K562 (cell line): ENCODE results near the gene IRF4. TPM values are rescaled to one million over a fixed set of nuclear protein-coding genes. Genes with fewer than 3 reads are reported as not detected.

Experiments used
- ATAC-seq: fragments of 200-7000 bp; cut with Tn5 transposase; 3 replicates; pipeline ENCODE4 v1.9.1; 2020; ENCODE audit warnings: moderate library complexity
- BruUV-seq: library from RNA; stranded (reverse); fragments of 400-500 nt; replicated peaks from 2 replicates; lab custom pipeline; 2021; lab: Mats Ljungman, UMichigan
- CTCF ChIA-PET: fragments of 300-600 bp; formaldehyde crosslinking; extraction: SDS; loops from one replicate; lab custom pipeline; 2021; ENCODE audit warnings: low intra/inter-chr PET ratio; lab: Yijun Ruan, JAX
- POLR2A ChIA-PET: fragments of 300-600, 350-650 bp; sonication (Branson Sonifier 250); formaldehyde crosslinking; extraction: SDS; loops from one replicate; lab custom pipeline; 2021; ENCODE audit warnings: antibody characterized with exemption, inconsistent platforms; lab: Yijun Ruan, JAX
- DNase-seq, 4 experiments: peaks; one replicate each; pipeline versions ENCODE4 v3.0.0 to v3.0.0-alpha.2; 2011 to 2018; ENCODE audit warnings: low spot score in 3 of 4, mixed read lengths in 3 of 4; ENCODE audit errors: extremely low read depth in 1 of 4
- FAIRE-seq: peaks from 2 replicates; lab custom pipeline; 2011; peaks lifted over from hg19 to GRCh38; lab: Jason Lieb, UNC
- H2AFZ ChIP-seq: 2 replicates; pipeline ENCODE4 v1.6.0; 2011; ENCODE audit warnings: low read depth, low read length, control low read depth, inconsistent platforms
- H3K27ac ChIP-seq: fragments of 200-600 bp; 3 replicates; pipeline ENCODE4 v1.8.0; 2011; ENCODE audit warnings: low read depth, mild to moderate bottlenecking, control low read depth, inconsistent platforms, low read length, moderate library complexity, mixed read lengths; ENCODE audit errors: extremely low read depth
- H3K27me3 ChIP-seq, 2 experiments: fragments of 300-600 bp in 1 of 2; 2 replicates in 1 of 2; 3 replicates in 1 of 2; pipeline versions ENCODE4 v1.6.0 to v1.8.0; 2011; ENCODE audit warnings: inconsistent platforms in 2 of 2, low read length in 2 of 2, mild to moderate bottlenecking in 1 of 2, mixed read lengths in 1 of 2, moderate library complexity in 1 of 2; ENCODE audit not compliant: control insufficient read depth in 2 of 2, insufficient read depth in 2 of 2
- H3K36me3 ChIP-seq: fragments of 300-600 bp; 3 replicates; pipeline ENCODE4 v1.8.0; 2011; ENCODE audit warnings: mild to moderate bottlenecking, low read length, inconsistent platforms; ENCODE audit not compliant: control insufficient read depth, insufficient read depth
- H3K4me1 ChIP-seq, 2 experiments: fragments of 200-600 bp in 1 of 2; replicated peaks in 1 of 2; 2 replicates in 1 of 2; 3 replicates in 1 of 2; pipeline versions ENCODE4 v1.5.1 to v1.8.0; 2011; ENCODE audit warnings: inconsistent platforms in 2 of 2, low read length in 2 of 2, mild to moderate bottlenecking in 1 of 2, mixed read lengths in 1 of 2, moderate library complexity in 1 of 2; ENCODE audit not compliant: control insufficient read depth in 2 of 2, insufficient read depth in 2 of 2
- H3K4me2 ChIP-seq: 2 replicates; pipeline ENCODE4 v1.6.1; 2011; ENCODE audit warnings: low read length, control low read depth, inconsistent platforms, mixed read lengths; ENCODE audit not compliant: insufficient read depth
- H3K4me3 ChIP-seq: fragments of 200-600 bp; sonication (generic), shearing (Covaris generic); 2 replicates; pipeline ENCODE4 v1.5.1; 2016; ENCODE audit warnings: control low read depth, inconsistent platforms
- H3K79me2 ChIP-seq: fragments of 200-600 bp; 3 replicates; pipeline ENCODE4 v1.8.0; 2011; ENCODE audit warnings: low read length, inconsistent platforms; ENCODE audit not compliant: control insufficient read depth, insufficient read depth
- H3K9ac ChIP-seq, 2 experiments: 2 replicates each; pipeline versions ENCODE4 v1.6.0 to v1.6.1; 2011; ENCODE audit warnings: low read depth in 2 of 2, low read length in 2 of 2, control low read depth in 1 of 2, inconsistent platforms in 1 of 2, mild to moderate bottlenecking in 1 of 2, mixed read lengths in 1 of 2; ENCODE audit not compliant: insufficient read depth in 1 of 2
- H3K9me1 ChIP-seq: one replicate; pipeline ENCODE4 v1.6.0; 2011; ENCODE audit warnings: inconsistent platforms, mild to moderate bottlenecking, low read length, moderate library complexity; ENCODE audit not compliant: control insufficient read depth, insufficient read depth
- H3K9me3 ChIP-seq: replicated peaks from 2 replicates; pipeline ENCODE4 v1.5.1; 2011; ENCODE audit warnings: low read depth, low read length, inconsistent platforms; ENCODE audit not compliant: control insufficient read depth, insufficient read depth
- H4K20me1 ChIP-seq: replicated peaks from 2 replicates; pipeline ENCODE4 v1.6.1; 2011; ENCODE audit warnings: low read length, inconsistent platforms, mixed read lengths; ENCODE audit not compliant: control insufficient read depth, insufficient read depth
- NUFIP1 ChIP-seq: fragments of 450-650 bp; IDR thresholded peaks from 2 replicates; pipeline ENCODE4 v1.6.1; 2018; ENCODE audit not compliant: partially characterized antibody
- TBL1XR1 ChIP-seq, 2 experiments: IDR thresholded peaks; 2 replicates each; pipeline ENCODE4 v1.6.1; 2012; ENCODE audit warnings: improper control_type of control experiment in 2 of 2, low read length in 2 of 2, mild to moderate bottlenecking in 1 of 2
- WGBS: fragments of 100-300 bp; shearing (Covaris generic); methylation state at CpG from one replicate; pipeline ENCODE4 v1.1.6; 2016; ENCODE audit warnings: low coverage, mixed read lengths; ENCODE audit not compliant: insufficient coverage; ENCODE audit errors: missing lambda C conversion rate; 5-methylcytosine and 5-hydroxymethylcytosine counted together
- in situ Hi-C: fragments of 300-500 bp; cut with MboI; formaldehyde crosslinking; loops from 4 replicates; pipeline ENCODE4 v1.15.0; 2018; ENCODE audit warnings: inconsistent platforms, mixed read lengths
- intact Hi-C: fragments of 100-400 bp; cut with micrococcal nuclease; formaldehyde crosslinking; loops from 2 replicates; pipeline ENCODE4 v1.14.2; 2022
- polyA plus RNA-seq, 8 experiments: library from polyadenylated mRNA; depleted of rRNA in 4 of 8; stranded (reverse) in 5 of 8; unstranded in 3 of 8; fragments of >200 nt; fragmentation: Nextera tagmentation in 2 of 8; fragmentation: Illumina TruSeq in 1 of 8; extraction: Ambion mirVana in 2 of 8; extraction: Trizol in 1 of 8; gene quantifications; 2 replicates each; pipeline versions ENCODE4 v1.2.1 to v1.2.3, GENCODE V29; 2011 to 2014; ENCODE audit warnings: inconsistent platforms in 1 of 8, missing spikeins in 1 of 8
- total RNA-seq, 7 experiments: library from RNA; depleted of rRNA in 6 of 7; stranded (reverse); fragments of >200 nt in 6 of 7; fragmentation: Illumina TruSeq in 2 of 7; extraction: Trizol in 2 of 7; gene quantifications; 2 replicates each; pipeline versions ENCODE4 v1.2.1 to v1.2.3, GENCODE V29; 2011 to 2021; ENCODE audit warnings: low replicate concordance in 1 of 7
- TF ChIP-seq, protein P1 (sequence below), 2 experiments: fragments of 450-650 bp; formaldehyde crosslinking in 1 of 2; IDR thresholded peaks; 2 replicates each; pipeline versions ENCODE4 v1.4.0 to v1.6.1; 2014 to 2020; ENCODE audit warnings: mild to moderate bottlenecking in 2 of 2, borderline replicate concordance in 1 of 2, low read depth in 1 of 2

Gene IRF4
- total and polyA plus RNA-seq, 9 of the 15 experiments (the other 6 are each of a cell fraction or from before 2014, with no cell fraction given): 0.05 to 0.33 (median 0.09) TPM; not detected in 6

DNA sequence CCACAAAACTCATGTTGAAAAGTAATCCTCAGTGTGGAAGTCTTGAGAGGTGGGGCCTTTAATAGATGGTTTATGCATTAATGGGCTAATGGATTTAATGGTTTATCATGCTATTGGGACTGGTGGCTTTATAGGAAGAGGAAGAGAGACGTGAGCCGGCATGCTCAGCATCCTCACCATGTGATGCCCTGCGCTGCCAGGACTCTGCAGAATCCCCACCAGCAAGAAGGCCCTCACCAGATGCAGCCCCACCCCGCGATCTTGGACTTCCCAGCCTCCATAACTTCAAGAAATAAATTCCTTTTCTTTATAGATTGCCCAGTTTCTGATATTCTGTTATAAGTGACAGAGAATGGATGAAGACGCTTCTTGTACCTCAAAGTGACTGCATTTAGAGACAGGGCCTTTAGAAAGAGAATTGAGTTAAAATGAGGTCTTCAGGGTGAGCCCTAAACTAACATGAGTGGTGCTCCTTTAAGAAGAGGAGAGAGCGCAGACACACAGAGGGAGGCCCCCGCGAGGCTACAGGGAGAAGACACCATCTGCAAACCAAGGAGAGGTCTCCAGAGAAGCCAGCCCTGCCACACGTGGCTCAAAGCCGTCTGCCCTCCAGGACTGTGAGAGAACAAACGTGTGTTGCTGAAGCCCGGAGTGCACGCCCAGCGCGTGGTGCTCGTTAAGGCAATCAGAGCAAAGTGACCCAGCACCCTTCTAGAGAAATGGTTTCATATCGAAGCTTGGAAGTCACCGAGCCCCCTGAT, 56.9 kb downstream of the IRF4 start:
- no peak for FAIRE-seq

More for the DNA sequence above, 56.9 kb downstream of the IRF4 start:
- Histone ChIP-seq H4K20me1 (no peaks in the 10 kb centered on the region), H2AFZ (no peak overlapping the region), H3K9me1 (no peaks in the 10 kb centered on the region), H3K27me3 (peaks cover 37 to 92% of the 10 kb centered on the region in 2 experiments), H3K36me3 (no peaks in the 10 kb centered on the region), H3K79me2 (no peaks in the 10 kb centered on the region), H3K9ac (no peak overlapping the region), H3K4me1 (peaks cover 0 to 6% of the 10 kb centered on the region in 2 experiments; a peak in 1 of 5 replicates), H3K4me3 (no peak overlapping the region), H3K4me2 (no peak overlapping the region), H3K9me3 (no peaks in the 10 kb centered on the region), H3K27ac (no peak overlapping the region)
- POLR2A ChIA-PET: no interaction called here
- peak; percentile 48 for ATAC-seq
- no peak for DNase-seq
- TF ChIP-seq NUFIP1 (no peak), TBL1XR1 (IDR thresholded peaks at IDR 0.05; ENCODE audit: low read length in 2 of 2) (no peak)
- TF ChIP-seq, protein P1, sequence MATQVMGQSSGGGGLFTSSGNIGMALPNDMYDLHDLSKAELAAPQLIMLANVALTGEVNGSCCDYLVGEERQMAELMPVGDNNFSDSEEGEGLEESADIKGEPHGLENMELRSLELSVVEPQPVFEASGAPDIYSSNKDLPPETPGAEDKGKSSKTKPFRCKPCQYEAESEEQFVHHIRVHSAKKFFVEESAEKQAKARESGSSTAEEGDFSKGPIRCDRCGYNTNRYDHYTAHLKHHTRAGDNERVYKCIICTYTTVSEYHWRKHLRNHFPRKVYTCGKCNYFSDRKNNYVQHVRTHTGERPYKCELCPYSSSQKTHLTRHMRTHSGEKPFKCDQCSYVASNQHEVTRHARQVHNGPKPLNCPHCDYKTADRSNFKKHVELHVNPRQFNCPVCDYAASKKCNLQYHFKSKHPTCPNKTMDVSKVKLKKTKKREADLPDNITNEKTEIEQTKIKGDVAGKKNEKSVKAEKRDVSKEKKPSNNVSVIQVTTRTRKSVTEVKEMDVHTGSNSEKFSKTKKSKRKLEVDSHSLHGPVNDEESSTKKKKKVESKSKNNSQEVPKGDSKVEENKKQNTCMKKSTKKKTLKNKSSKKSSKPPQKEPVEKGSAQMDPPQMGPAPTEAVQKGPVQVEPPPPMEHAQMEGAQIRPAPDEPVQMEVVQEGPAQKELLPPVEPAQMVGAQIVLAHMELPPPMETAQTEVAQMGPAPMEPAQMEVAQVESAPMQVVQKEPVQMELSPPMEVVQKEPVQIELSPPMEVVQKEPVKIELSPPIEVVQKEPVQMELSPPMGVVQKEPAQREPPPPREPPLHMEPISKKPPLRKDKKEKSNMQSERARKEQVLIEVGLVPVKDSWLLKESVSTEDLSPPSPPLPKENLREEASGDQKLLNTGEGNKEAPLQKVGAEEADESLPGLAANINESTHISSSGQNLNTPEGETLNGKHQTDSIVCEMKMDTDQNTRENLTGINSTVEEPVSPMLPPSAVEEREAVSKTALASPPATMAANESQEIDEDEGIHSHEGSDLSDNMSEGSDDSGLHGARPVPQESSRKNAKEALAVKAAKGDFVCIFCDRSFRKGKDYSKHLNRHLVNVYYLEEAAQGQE (IDR thresholded peaks at IDR 0.05; ENCODE audit: borderline replicate concordance): no peak
- TF ChIP-seq, protein P1 (CRISPR knock-in tag; IDR thresholded peaks at IDR 0.05; ENCODE audit: low read depth): no peak
- no TSS peak for BruUV-seq
- CTCF ChIA-PET: no interaction called here
- intact Hi-C loops: no loop called here
- WGBS: under 1% methylated on average over 19 of the region's 19 CpGs
- in situ Hi-C loops: no loop called here
